NT2/D1 (cell line): Measurements from ENCODE around the gene GSTO2.

Source experiments
- SUZ12 ChIP-seq: IDR thresholded peaks from 2 replicates; pipeline ENCODE4 v1.6.1; 2011; ENCODE audit not compliant: insufficient read length, insufficient read depth; ENCODE audit errors: extremely low read depth
- YY1 ChIP-seq: IDR thresholded peaks from 2 replicates; pipeline ENCODE4 v1.6.1; 2011; ENCODE audit not compliant: insufficient read length, insufficient read depth
- ZNF274 ChIP-seq: IDR thresholded peaks from 2 replicates; pipeline ENCODE4 v1.6.1; 2011; ENCODE audit warnings: mild to moderate bottlenecking, low read depth, low read length

DNA sequence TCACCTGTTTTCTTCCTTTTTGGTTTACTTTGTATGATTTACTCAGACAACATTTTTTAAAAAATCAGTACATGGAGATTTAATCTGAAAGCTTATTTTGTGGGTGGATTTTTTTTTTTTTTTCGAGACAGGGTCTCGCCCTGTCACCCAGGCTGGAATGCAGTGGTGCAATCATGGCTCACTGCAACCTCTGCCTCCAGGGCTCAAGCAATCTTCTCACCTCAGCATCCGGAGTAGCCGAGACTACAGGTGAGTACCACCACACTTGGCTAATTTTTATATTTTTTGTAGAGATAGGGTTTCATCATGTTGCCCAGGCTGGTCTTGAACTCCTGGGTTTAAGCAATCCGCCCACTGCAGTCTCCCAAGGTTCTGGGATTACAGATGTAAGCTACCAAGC is 11.7 kb upstream of the GSTO2 start:
- TF ChIP-seq YY1, result no peak
- no peak for TF ChIP-seq ZNF274
- TF ChIP-seq SUZ12, result no peak
